HepG2 (cell line): ENCODE measurements around the gene IRS1. TPM values are rescaled to one million over a fixed set of nuclear protein-coding genes. Genes with fewer than 3 reads are reported as not detected.
A peak's percentile ranks its signal among the peaks of the same experiment; 100 is the strongest.

Experiments
- CEBPB ChIP-seq: IDR thresholded peaks from 2 replicates; pipeline ENCODE4 v1.6.1; 2011; ENCODE audit warnings: low read depth, low read length, improper control_type of control experiment, borderline replicate concordance
- CENPX ChIP-seq: sonication (generic); formaldehyde crosslinking; IDR thresholded peaks from 2 replicates; pipeline ENCODE4 v1.9.0; 2021; ENCODE audit warnings: mild to moderate bottlenecking, missing genetic modification reagents, moderate library complexity
- CHD4 ChIP-seq: fragments of 200-600 bp; sonication (generic); IDR thresholded peaks from 2 replicates; pipeline ENCODE4 v1.7.0; 2017; ENCODE audit warnings: mild to moderate bottlenecking, low read length, borderline replicate concordance
- DR1 ChIP-seq: sonication (generic); formaldehyde crosslinking; IDR thresholded peaks from 2 replicates; pipeline ENCODE4 v1.8.0; 2021; ENCODE audit warnings: mild to moderate bottlenecking, missing genetic modification reagents, inconsistent platforms
- ELF3 ChIP-seq: IDR thresholded peaks from 2 replicates; pipeline ENCODE4 v1.6.1; 2016; ENCODE audit warnings: missing genetic modification reagents, missing compliant biosample characterization
- FOXK2 ChIP-seq: fragments of 450-650 bp; IDR thresholded peaks from 2 replicates; pipeline ENCODE4 v1.6.1; 2016
- GATAD2A ChIP-seq: IDR thresholded peaks from 2 replicates; pipeline ENCODE4 v1.6.1; 2016
- GTF3A ChIP-seq: sonication (generic); formaldehyde crosslinking; conservative IDR thresholded peaks from 2 replicates; pipeline ENCODE4 v1.4.0; 2020; ENCODE audit warnings: mild to moderate bottlenecking, missing genetic modification reagents
- HNF4G ChIP-seq, 2 experiments: sonication (generic) in 1 of 2; formaldehyde crosslinking in 1 of 2; IDR thresholded peaks; 2 replicates each; pipeline versions ENCODE4 v1.4.0 to v1.6.1; 2011 to 2020; ENCODE audit warnings: borderline replicate concordance in 2 of 2, low read depth in 2 of 2, mild to moderate bottlenecking in 2 of 2, low read length in 1 of 2, missing genetic modification reagents in 1 of 2, moderate library complexity in 1 of 2
- HOXA3 ChIP-seq: sonication (generic); formaldehyde crosslinking; IDR thresholded peaks from 2 replicates; pipeline ENCODE4 v1.5.0; 2020; ENCODE audit warnings: missing genetic modification reagents
- KLF12 ChIP-seq: sonication (generic); formaldehyde crosslinking; IDR thresholded peaks from 2 replicates; pipeline ENCODE4 v1.4.0; 2020; ENCODE audit warnings: missing genetic modification reagents, borderline replicate concordance
- NPAS2 ChIP-seq: sonication (generic); formaldehyde crosslinking; IDR thresholded peaks from 2 replicates; pipeline ENCODE4 v1.8.0; 2022; ENCODE audit warnings: mild to moderate bottlenecking, missing genetic modification reagents, borderline replicate concordance
- PHF20 ChIP-seq: sonication (generic); formaldehyde crosslinking; IDR thresholded peaks from 2 replicates; pipeline ENCODE4 v1.5.0; 2020; ENCODE audit warnings: mild to moderate bottlenecking, missing genetic modification reagents
- POLR2AphosphoS2 ChIP-seq: IDR thresholded peaks from 2 replicates; pipeline ENCODE4 v1.6.1; 2011; ENCODE audit warnings: low read depth, low read length, improper control_type of control experiment
- TP53 ChIP-seq: sonication (generic); formaldehyde crosslinking; conservative IDR thresholded peaks from 2 replicates; pipeline ENCODE4 v1.4.0; 2020; ENCODE audit warnings: missing genetic modification reagents
- ZFP1 ChIP-seq: IDR thresholded peaks from 2 replicates; pipeline ENCODE4 v1.6.1; 2016
- ZFP90 ChIP-seq: sonication (generic); formaldehyde crosslinking; IDR thresholded peaks from 2 replicates; pipeline ENCODE4 v1.8.0; 2022; ENCODE audit warnings: missing genetic modification reagents, mild to moderate bottlenecking, inconsistent platforms, borderline replicate concordance
- ZNF333 ChIP-seq: sonication (generic); formaldehyde crosslinking; IDR thresholded peaks from 2 replicates; pipeline ENCODE4 v1.4.0; 2020; ENCODE audit warnings: mild to moderate bottlenecking, missing genetic modification reagents, borderline replicate concordance
- ZNF446 ChIP-seq: sonication (generic); formaldehyde crosslinking; IDR thresholded peaks from 2 replicates; pipeline ENCODE4 v1.5.0; 2020; ENCODE audit warnings: mild to moderate bottlenecking, missing genetic modification reagents
- ZNF530 ChIP-seq: sonication (generic); formaldehyde crosslinking; IDR thresholded peaks from 2 replicates; pipeline ENCODE4 v1.5.0; 2020; ENCODE audit warnings: low read depth, mild to moderate bottlenecking, missing genetic modification reagents
- ZNF616 ChIP-seq: sonication (generic); formaldehyde crosslinking; IDR thresholded peaks from 2 replicates; pipeline ENCODE4 v1.5.0; 2020; ENCODE audit warnings: low read depth, mild to moderate bottlenecking, missing genetic modification reagents
- ZNF639 ChIP-seq: conservative IDR thresholded peaks from 2 replicates; pipeline ENCODE4 v1.6.1; 2018; ENCODE audit warnings: missing genetic modification reagents
- ZNF709 ChIP-seq: sonication (generic); formaldehyde crosslinking; IDR thresholded peaks from 2 replicates; pipeline ENCODE4 v1.5.0; 2020; ENCODE audit warnings: mild to moderate bottlenecking, missing genetic modification reagents
- ZNF737 ChIP-seq: sonication (generic); formaldehyde crosslinking; IDR thresholded peaks from 2 replicates; pipeline ENCODE4 v1.5.0; 2020; ENCODE audit warnings: missing genetic modification reagents, mild to moderate bottlenecking, borderline replicate concordance
- ZNF761 ChIP-seq: sonication (generic); formaldehyde crosslinking; conservative IDR thresholded peaks from 2 replicates; pipeline ENCODE4 v1.4.0; 2020; ENCODE audit warnings: mild to moderate bottlenecking, missing genetic modification reagents
- ZNF788 ChIP-seq: sonication (generic); formaldehyde crosslinking; IDR thresholded peaks from 2 replicates; pipeline ENCODE4 v1.5.0; 2020; ENCODE audit warnings: mild to moderate bottlenecking, missing genetic modification reagents, borderline replicate concordance
- ZNF891 ChIP-seq: sonication (generic); formaldehyde crosslinking; IDR thresholded peaks from 2 replicates; pipeline ENCODE4 v1.5.0; 2020; ENCODE audit warnings: mild to moderate bottlenecking, missing genetic modification reagents
- polyA plus RNA-seq, 8 experiments: library from polyadenylated mRNA; depleted of rRNA in 3 of 8; stranded (reverse) in 7 of 8; unstranded in 1 of 8; fragments of >200 nt; fragmentation: Illumina TruSeq in 4 of 8; extraction: Trizol in 4 of 8; gene quantifications; 2 replicates each; pipeline versions ENCODE4 v1.2.1 to v1.2.3, GENCODE V29; 2011 to 2016; ENCODE audit warnings: low read depth in 4 of 8, missing spikeins in 1 of 8, mixed read lengths in 1 of 8; ENCODE audit not compliant: insufficient read depth in 1 of 8
- total RNA-seq, 5 experiments: library from RNA; depleted of rRNA; stranded (reverse); fragments of >200 nt; fragmentation: Illumina TruSeq; extraction: Trizol; gene quantifications; 2 replicates each; pipeline ENCODE4 v1.2.3, GENCODE V29; 2016; ENCODE audit warnings: low read depth in 1 of 5
- TF ChIP-seq, protein P1 (sequence below): sonication (generic); formaldehyde crosslinking; IDR thresholded peaks from 2 replicates; pipeline ENCODE4 v1.8.1; 2023; ENCODE audit warnings: missing genetic modification reagents, mild to moderate bottlenecking, borderline replicate concordance
- TF ChIP-seq, protein P2 (sequence below): IDR thresholded peaks from 2 replicates; pipeline ENCODE4 v1.6.1; 2016; ENCODE audit warnings: mild to moderate bottlenecking, missing biosample characterization, missing genetic modification reagents
- TF ChIP-seq, protein P3 (sequence below): IDR thresholded peaks from 2 replicates; pipeline ENCODE4 v1.6.1; 2016; ENCODE audit warnings: missing biosample characterization, missing genetic modification reagents, low read depth

IRS1 gene
- total and polyA plus RNA-seq, 2 of the 13 experiments (the other 11 are each of a cell fraction or from before 2014, with no cell fraction given) = 8.7 to 9.0 TPM

GRCh38 chr2:226740039-226740648 lies 59.5 kb downstream of the IRS1 start (continued):
- TF ChIP-seq ZNF788 = no peak
- TF ChIP-seq ZNF709 = no peak
- no peak for TF ChIP-seq KLF12 (CRISPR knock-in tag)
- no peak for TF ChIP-seq ZNF891 (CRISPR knock-in tag)
- TF ChIP-seq CENPX (CRISPR knock-in tag) = no peak
- TF ChIP-seq ZNF639 (CRISPR knock-in tag) = no peak
- TF ChIP-seq ZFP90 = no peak
- TF ChIP-seq ELF3 = peak; percentile 52; the same call in 1 of the 2 replicates
- TF ChIP-seq ZNF530 = no peak
- no peak for TF ChIP-seq TP53
- TF ChIP-seq ZFP1 (CRISPR knock-in tag) = no peak
- TF ChIP-seq ZNF616 = no peak
- TF ChIP-seq FOXK2 = no peak
- 0 out of 2 replicates have a peak, but pooled peaks have one; percentile 9 for TF ChIP-seq HNF4G (IDR thresholded peaks at IDR 0.05; ENCODE audit: borderline replicate concordance, low read depth, low read length)
- no peak for TF ChIP-seq HNF4G (CRISPR knock-in tag; IDR thresholded peaks at IDR 0.05; ENCODE audit: borderline replicate concordance, low read depth)
- TF ChIP-seq CEBPB = no peak
- no peak for TF ChIP-seq ZNF737 (CRISPR knock-in tag)
- TF ChIP-seq HOXA3 = no peak
- no peak for TF ChIP-seq PHF20 (CRISPR knock-in tag)
- TF ChIP-seq DR1 (CRISPR knock-in tag) = no peak
- TF ChIP-seq, protein P1, sequence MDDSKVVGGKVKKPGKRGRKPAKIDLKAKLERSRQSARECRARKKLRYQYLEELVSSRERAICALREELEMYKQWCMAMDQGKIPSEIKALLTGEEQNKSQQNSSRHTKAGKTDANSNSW (CRISPR knock-in tag) = no peak
- TF ChIP-seq ZNF446 = no peak
- TF ChIP-seq ZNF333 (CRISPR knock-in tag) = no peak
- TF ChIP-seq, protein P2, sequence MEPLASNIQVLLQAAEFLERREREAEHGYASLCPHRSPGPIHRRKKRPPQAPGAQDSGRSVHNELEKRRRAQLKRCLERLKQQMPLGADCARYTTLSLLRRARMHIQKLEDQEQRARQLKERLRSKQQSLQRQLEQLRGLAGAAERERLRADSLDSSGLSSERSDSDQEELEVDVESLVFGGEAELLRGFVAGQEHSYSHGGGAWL (CRISPR knock-in tag) = no peak
- no peak for TF ChIP-seq POLR2AphosphoS2
- TF ChIP-seq CHD4 = no peak
- TF ChIP-seq, protein P3, sequence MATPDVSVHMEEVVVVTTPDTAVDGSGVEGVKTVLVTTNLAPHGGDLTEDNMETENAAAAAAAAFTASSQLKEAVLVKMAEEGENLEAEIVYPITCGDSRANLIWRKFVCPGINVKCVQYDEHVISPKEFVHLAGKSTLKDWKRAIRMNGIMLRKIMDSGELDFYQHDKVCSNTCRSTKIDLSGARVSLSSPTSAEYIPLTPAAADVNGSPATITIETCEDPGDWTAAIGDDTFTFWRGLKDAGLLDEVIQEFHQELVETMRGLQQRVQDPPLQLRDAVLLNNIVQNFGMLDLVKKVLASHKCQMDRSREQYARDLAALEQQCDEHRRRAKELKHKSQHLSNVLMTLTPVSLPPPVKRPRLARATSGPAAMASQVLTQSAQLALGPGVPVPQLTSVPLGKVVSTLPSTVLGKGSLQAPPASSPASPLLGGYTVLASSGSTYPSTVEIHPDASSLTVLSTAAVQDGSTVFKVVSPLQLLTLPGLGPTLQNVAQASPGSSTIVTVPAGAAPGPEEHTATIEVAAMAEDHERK (CRISPR knock-in tag) = no peak
- TF ChIP-seq ZNF761 (CRISPR knock-in tag) = no peak
- no peak for TF ChIP-seq GTF3A
- no peak for TF ChIP-seq NPAS2
- TF ChIP-seq GATAD2A = peak; percentile 51; the same call in 1 of the 2 replicates
